T follicular helper cell (primary cell): ENCODE measurements around the gene BCL2.
A peak's percentile ranks its signal among the peaks of the same experiment; 100 is the strongest.
"Not testable (repeated sequence)": the region's sequence is repeated elsewhere in the genome, so short reads cannot be mapped to it uniquely, and the experiment has no call there.

Experiments used
- DNase-seq: peaks from one replicate; pipeline ENCODE4 v3.0.0-alpha.2; 2020; ENCODE audit warnings: low read depth
- total RNA-seq, 2 experiments: gene quantifications; one replicate each; lab custom pipeline; 2026; lab: John Stamatoyannopoulos, UW

Gene BCL2
- total RNA-seq: 464 to 544 reads per million in 2 experiments

- DNase-seq: peak; percentile 14
These were observed at the start of gene BCL2 for GRCh38 chr18:63319383-63320122. TSS of gene BCL2 (minus strand) at chr18:63319769.

GRCh38 chr18:63368611-63369010, 49.0 kb upstream of the BCL2 start:
- no peak for DNase-seq

GRCh38 chr18:63367053-63367953, 47.7 kb upstream of the BCL2 start, which contains the start of gene KDSR:
TSS of gene KDSR (minus strand) at chr18:63367206. CDS start at chr18:63367118, 88 bp downstream.
- peak; percentile 72 for DNase-seq

GRCh38 chr18:63366213-63367052, 46.9 kb upstream of the BCL2 start:
- peak; percentile 61 for DNase-seq

GRCh38 chr18:63365876-63366212, 46.3 kb upstream of the BCL2 start:
- no peak for DNase-seq

- DNase-seq: peak; percentile 1
These were observed 44.4 kb upstream of the BCL2 start for GRCh38 chr18:63363951-63364350.

GRCh38 chr18:63363420-63363819, 43.9 kb upstream of the BCL2 start:
- DNase-seq: not testable (repeated sequence)

- DNase-seq: no peak
These were observed 36.8 kb upstream of the BCL2 start for GRCh38 chr18:63356272-63356896.

- no peak for DNase-seq
These were observed 30.7 kb upstream of the BCL2 start for GRCh38 chr18:63350230-63350629.

GRCh38 chr18:63348508-63349136, 29.1 kb upstream of the BCL2 start:
- DNase-seq: no peak

GRCh38 chr18:63346480-63347183, 27.1 kb upstream of the BCL2 start:
- no peak for DNase-seq

GRCh38 chr18:63346031-63346430, 26.5 kb upstream of the BCL2 start:
- DNase-seq: no peak

- no peak for DNase-seq
These were observed 25.3 kb upstream of the BCL2 start for GRCh38 chr18:63344918-63345317.

GRCh38 chr18:63344263-63344662, 24.7 kb upstream of the BCL2 start:
- DNase-seq: no peak

- no peak for DNase-seq
These were observed 22.6 kb upstream of the BCL2 start for GRCh38 chr18:63342206-63342605.

- DNase-seq: peak; percentile 29
These were observed 20.4 kb upstream of the BCL2 start for GRCh38 chr18:63339920-63340484.

- DNase-seq: no peak
These were observed 17.0 kb upstream of the BCL2 start for GRCh38 chr18:63336366-63337099.

- no peak for DNase-seq
These were observed 11.5 kb upstream of the BCL2 start for GRCh38 chr18:63331105-63331504.

GRCh38 chr18:63329431-63330145, 10.0 kb upstream of the BCL2 start:
- no peak for DNase-seq
